ENCODE results near the gene ZSCAN21.

The ZSCAN21 gene

DNA sequence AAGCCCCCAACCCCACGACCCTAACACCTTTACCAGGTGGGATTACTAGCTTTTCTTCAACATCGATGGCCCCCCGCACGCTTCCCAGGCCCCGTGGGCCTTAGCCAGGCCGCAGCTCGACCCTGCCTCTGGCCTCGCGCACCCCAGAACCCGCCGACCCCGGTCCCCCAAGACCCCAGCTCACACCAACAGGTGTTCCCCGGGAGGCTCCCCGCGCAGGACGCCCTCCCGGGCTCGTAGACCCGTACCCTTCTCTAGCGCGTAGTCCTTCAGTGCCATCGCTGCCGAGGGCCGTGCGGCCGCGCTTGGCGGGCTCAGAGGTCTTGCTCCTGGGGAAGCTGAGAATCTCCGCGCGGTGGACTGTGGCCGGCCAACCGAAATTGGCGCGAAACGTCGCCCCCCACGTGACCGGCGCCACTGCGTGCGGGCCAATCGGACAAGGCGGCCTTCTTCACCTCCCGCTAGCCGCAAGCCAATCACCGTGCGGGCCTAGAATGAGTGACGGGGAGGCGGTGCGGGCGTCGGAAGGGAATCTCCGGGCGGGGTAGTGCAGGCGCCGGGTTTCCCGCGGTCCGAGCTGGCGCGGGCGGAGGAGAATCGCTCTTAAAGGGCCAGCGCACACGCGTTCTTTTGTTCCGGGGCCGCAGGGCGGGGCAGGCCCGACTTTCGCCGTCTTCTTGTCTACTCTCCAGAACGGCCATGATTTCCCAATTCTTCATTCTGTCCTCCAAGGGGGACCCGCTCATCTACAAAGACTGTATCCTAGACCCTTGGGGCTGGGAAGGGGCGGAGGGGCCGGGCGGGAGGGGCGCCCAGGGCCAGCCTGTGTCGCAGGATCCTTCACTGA, 51.7 kb downstream of the ZSCAN21 start, which contains the start of the genes AP4M1 and MCM7:
TSS of gene AP4M1 (plus strand) at position 628 of the 847 bp plus-strand sequence. CDS start at position 700, 72 bp downstream.
TSS of gene MCM7 (minus strand) at position 382 of the 847 bp plus-strand sequence. CDS start at position 279, 103 bp downstream.
- peak; percentile 97 to 99 for DNase-seq

DNA sequence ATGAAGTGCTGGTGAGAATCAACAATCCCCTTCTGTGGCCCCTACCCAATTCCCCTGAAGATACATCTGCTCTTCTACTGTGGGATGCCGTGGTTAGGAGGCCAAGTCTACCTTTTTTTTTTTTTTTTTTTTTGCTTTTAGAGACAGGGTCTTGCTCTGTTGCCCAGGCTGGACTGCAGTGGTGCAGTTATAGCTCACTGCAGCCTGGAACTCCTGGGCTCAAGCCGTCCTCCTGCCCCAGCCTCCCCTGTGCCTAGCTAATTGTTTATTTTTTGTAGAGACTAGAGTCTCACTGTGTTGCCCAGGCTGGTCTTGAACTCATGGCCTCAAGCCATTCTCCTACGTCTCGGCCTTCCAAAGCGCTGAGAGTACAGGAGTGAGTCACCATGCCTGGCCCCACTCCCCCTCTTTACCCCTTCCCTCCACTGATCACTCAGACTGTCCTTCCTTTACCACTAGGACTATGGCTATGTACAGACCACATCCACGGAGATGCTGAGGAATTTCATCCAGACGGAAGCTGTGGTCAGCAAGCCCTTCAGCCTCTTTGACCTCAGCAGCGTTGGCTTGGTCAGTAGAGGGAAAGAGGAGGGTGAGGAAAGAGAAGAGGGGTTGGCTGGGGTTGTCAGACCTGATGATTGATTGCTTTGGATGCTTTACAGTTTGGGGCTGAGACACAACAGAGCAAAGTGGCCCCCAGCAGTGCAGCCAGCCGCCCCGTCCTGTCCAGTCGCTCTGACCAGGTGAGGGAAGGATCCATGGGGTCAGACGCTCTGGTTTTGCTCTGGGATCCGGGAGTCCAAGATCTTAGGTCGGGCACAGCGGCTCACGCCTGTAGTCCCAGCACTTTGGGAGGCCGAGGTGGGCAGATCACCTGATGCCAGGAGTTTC, 53.6 kb downstream of the ZSCAN21 start:
- no peak for DNase-seq

DNA sequence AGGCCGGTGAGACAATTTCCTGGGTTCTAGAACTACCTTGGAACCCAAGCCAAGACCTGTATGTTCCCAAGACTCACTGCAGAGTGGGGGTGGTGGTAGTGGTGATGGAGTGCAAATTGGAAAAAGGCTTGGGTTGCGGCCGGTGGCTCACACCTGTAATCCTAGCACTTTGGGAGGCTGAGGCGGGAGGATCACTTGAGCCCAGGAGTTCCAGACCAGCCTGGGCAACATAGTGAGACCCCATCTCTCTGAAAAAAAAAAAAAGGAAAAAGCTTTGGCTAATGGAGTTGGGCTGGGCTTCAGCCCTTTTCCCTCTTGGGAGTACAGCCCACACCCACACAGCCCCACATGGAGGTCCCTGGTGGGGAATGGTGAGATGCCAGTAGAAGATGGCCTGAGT, 56.0 kb downstream of the ZSCAN21 start:
- no peak for DNase-seq

DNA sequence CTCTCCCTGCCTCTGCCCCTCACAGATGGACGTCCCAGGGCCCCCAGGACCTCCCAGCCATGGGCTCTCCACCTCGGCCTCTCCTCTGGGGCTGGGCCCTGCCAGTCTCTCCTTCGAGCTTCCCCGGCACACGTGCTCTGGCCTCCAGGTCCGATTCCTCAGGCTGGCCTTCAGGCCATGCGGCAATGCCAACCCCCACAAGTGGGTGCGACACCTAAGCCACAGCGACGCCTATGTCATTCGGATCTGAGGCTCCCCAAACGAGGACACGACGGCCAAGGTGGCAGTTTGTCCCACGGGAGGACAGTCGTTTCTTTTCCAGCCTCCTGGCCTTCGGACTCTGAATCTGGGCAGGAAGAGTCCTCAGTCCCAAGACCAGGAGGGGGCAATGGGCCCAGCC, 57.1 kb downstream of the ZSCAN21 start:
- DNase-seq: no peak

DNA sequence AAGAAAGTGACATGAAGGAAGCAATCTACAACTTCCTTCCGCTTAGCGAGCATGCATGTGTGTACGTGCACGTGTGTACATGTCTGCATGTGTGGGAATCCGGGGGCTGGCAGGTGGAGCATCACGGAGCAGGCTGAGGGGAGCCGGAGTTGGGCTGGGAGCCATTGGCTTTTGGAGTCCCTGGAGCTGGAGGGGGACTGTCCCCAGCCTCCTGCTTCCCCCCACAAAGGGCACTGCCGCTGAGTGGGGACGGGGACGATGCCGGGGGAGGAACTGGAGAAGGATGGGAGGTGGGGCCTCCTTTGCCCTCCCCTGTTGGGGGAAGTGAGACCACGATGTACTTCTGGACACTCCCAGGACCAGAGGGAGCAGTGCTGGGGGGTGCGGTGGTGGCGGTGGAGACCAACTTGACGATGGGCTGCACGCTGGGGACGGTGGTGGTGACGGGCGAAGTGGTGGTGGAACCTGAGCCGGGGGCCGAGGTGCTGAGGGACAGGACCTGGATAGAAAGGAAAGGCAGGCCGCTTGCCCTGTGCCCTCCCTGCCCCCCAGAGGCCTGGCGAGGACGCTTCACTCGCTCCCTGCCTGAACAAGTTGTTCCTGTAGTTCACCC, 57.7 kb downstream of the ZSCAN21 start:
- no peak for DNase-seq

DNA sequence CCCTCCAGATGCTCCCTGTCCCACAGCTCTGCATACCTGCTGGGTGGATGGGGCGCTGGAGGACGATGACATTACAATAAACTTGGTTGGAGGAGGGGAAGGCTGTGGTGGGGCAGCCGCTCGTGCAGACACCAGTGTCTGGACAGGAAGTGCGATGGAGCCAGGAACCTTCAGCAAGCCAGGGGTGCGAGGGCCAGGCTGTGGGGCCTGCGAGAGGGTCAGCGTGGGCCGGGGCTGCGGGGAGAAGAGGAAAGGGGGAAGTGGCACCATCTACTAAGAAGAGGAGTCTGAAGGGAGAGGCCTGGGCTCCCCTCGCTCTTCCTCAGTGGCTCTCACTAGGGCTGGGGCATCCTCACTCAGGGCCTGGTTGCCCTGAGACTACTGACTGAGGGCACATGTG, 58.3 kb downstream of the ZSCAN21 start:
- no peak for DNase-seq

DNA sequence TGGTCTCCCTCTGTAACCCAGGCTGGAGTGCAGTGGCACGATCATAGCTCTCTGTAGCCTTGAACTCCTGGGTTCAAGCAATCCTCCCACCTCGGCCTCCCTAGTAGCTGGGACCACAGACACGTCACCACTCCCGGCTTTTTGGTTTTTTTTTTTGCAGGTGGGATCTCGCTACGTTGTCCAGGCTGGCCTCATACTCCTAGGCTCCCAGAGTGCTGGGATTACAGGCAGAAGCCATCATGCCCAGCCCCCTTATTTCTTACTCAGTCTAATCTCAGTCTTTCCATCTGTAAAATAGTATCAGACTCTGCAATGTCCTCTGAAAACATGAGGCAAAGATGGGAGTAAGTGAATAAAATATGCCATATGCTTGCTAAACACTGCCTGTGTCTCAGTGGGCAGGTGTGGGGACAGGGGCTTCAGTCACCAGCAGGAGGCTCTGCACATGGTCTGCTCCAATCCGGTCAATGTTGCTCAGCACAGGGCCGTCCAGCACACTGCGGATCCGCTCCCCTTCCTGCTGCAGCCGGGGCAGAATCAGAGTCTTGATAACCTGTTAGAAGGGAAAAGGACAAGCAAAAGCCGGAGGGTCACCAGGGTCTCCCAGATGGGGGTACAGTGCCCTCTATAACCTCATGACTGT, 60.1 kb downstream of the ZSCAN21 start:
- DNase-seq: no peak

DNA sequence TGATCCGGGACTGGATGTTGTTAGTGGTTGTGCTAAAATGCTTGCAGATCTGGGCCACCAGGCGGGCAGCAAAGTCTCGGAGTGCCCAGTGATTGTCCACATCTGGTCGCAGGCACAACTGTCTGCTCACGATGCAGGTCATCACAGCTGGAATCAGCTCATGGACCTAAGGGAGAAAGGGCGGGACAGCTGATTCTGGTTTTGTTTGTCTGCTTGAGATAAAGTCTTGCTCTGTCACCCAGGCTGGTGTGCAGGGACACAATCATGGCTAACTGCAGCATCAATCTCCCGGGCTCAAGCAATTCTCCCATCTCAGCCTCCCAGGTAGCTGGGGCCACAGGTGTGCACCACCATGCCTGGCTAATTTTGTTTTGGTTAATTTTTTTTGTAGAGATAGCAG, 61.6 kb downstream of the ZSCAN21 start:
- DNase-seq: no peak

DNA sequence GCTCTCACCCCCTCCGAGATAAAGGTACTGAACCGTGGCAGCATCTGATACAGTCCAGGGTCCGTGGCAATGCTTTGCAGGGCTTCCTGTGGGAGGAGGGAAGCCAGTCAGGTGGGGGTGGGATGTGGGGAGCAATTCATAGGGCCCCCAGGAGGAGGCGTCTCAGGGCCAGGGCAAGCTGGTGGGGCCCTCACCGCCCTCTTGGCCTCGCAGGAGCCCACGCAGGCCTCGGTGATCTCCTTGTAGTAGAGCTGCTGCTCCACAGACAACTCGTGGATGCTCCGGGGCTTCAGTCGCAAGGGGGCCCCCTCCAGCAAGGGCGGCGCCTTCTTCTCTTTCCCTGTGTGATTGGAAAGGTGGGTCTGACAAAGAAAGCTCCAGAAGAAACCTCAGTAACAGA, 62.3 kb downstream of the ZSCAN21 start:
- DNase-seq: no peak
